ENCODE data around the gene SLC4A5.

DNA sequence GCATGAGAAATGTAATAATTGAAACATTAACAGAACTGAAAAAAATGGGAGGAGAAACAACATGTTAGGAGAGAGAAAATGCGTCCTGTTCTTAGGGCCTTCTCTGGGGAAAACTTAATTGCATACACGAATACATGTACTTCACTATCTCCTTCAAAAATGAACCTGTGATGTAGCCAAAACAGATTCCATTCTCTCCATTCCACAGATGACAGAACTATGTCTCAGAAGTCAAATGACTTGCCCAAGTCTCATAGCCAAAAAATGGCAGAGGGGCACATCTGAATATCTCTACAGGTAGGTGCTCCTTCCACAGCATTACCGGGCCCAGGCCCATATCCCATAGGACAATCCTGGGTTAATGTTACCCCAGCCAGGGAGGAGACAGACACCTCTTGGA lies 40.8 kb upstream of the SLC4A5 start:
- TF ChIP-seq, protein P1, sequence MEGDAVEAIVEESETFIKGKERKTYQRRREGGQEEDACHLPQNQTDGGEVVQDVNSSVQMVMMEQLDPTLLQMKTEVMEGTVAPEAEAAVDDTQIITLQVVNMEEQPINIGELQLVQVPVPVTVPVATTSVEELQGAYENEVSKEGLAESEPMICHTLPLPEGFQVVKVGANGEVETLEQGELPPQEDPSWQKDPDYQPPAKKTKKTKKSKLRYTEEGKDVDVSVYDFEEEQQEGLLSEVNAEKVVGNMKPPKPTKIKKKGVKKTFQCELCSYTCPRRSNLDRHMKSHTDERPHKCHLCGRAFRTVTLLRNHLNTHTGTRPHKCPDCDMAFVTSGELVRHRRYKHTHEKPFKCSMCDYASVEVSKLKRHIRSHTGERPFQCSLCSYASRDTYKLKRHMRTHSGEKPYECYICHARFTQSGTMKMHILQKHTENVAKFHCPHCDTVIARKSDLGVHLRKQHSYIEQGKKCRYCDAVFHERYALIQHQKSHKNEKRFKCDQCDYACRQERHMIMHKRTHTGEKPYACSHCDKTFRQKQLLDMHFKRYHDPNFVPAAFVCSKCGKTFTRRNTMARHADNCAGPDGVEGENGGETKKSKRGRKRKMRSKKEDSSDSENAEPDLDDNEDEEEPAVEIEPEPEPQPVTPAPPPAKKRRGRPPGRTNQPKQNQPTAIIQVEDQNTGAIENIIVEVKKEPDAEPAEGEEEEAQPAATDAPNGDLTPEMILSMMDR (IDR thresholded peaks at IDR 0.05), result no peak
- no peak for TF ChIP-seq ZFX (IDR thresholded peaks at IDR 0.05; ENCODE audit: borderline replicate concordance)

Data from 22Rv1 (cell line).